GM23338 (cell line): ENCODE results near the gene GPT2. TPM values are rescaled to one million over a fixed set of nuclear protein-coding genes. Genes with fewer than 3 reads are reported as not detected.

Source experiments
- ATAC-seq: fragments of 200-7000 bp; cut with Tn5 transposase; 3 replicates; pipeline ENCODE4 v1.9.1; 2020
- DNase-seq: peaks from one replicate; pipeline ENCODE4 v3.0.0-alpha.2; 2015; ENCODE audit warnings: low spot score
- H2AFZ ChIP-seq: fragments of 200-600 bp; sonication (generic); 2 replicates; pipeline ENCODE4 v1.8.0; 2016; ENCODE audit warnings: antibody characterized with exemption, mild to moderate bottlenecking, moderate library complexity
- H3F3A ChIP-seq: fragments of 200-600 bp; sonication (generic); replicated peaks from 2 replicates; pipeline ENCODE4 v1.8.0; 2017; ENCODE audit warnings: antibody characterized with exemption, mixed run types, low read depth
- H3K27ac ChIP-seq: fragments of 200-600 bp; sonication (generic); 2 replicates; pipeline ENCODE4 v1.6.1; 2016; ENCODE audit warnings: low read depth
- H3K27me3 ChIP-seq: fragments of 200-600 bp; sonication (generic); 2 replicates; pipeline ENCODE4 v1.8.0; 2016; ENCODE audit warnings: mild to moderate bottlenecking, mixed run types, moderate library complexity; ENCODE audit not compliant: insufficient read depth
- H3K36me3 ChIP-seq: fragments of 200-600 bp; sonication (generic); 2 replicates; pipeline ENCODE4 v1.8.0; 2016; ENCODE audit warnings: mild to moderate bottlenecking; ENCODE audit not compliant: insufficient read depth
- H3K4me1 ChIP-seq: fragments of 200-600 bp; sonication (generic); 2 replicates; pipeline ENCODE4 v1.8.0; 2016; ENCODE audit warnings: mild to moderate bottlenecking, moderate library complexity; ENCODE audit not compliant: insufficient read depth
- H3K4me2 ChIP-seq: fragments of 200-600 bp; sonication (generic); 2 replicates; pipeline ENCODE4 v1.7.1; 2017; ENCODE audit warnings: mixed run types
- H3K4me3 ChIP-seq: fragments of 200-600 bp; sonication (generic); 2 replicates; pipeline ENCODE4 v1.6.1; 2016; ENCODE audit warnings: mixed run types
- H3K79me2 ChIP-seq: fragments of 200-600 bp; sonication (generic); replicated peaks from 2 replicates; pipeline ENCODE4 v1.8.0; 2017; ENCODE audit warnings: mild to moderate bottlenecking; ENCODE audit not compliant: insufficient read depth
- H3K9me2 ChIP-seq: fragments of 200-600 bp; sonication (generic); 2 replicates; pipeline ENCODE4 v1.8.0; 2017; ENCODE audit not compliant: insufficient read depth
- H4K20me1 ChIP-seq: fragments of 200-600 bp; sonication (generic); replicated peaks from 2 replicates; pipeline ENCODE4 v1.8.0; 2017; ENCODE audit warnings: mild to moderate bottlenecking; ENCODE audit not compliant: insufficient read depth
- H3K27ac Mint-ChIP-seq: 2 replicates; pipeline ENCODE4 v1.8.0; 2020; ENCODE audit warnings: inconsistent platforms, mild to moderate bottlenecking, moderate library complexity, mixed read lengths
- H3K27me3 Mint-ChIP-seq: 3 replicates; pipeline ENCODE4 v1.8.0; 2022; ENCODE audit warnings: low read depth, mild to moderate bottlenecking, moderate library complexity, mixed read lengths, inconsistent platforms; ENCODE audit not compliant: insufficient read depth, poor library complexity
- H3K36me3 Mint-ChIP-seq: 3 replicates; pipeline ENCODE4 v1.8.0; 2021; ENCODE audit warnings: low read depth, mild to moderate bottlenecking, inconsistent platforms, moderate library complexity, mixed read lengths
- H3K4me1 Mint-ChIP-seq: 3 replicates; pipeline ENCODE4 v1.8.0; 2020; ENCODE audit warnings: mild to moderate bottlenecking, inconsistent platforms, mixed read lengths
- H3K4me3 Mint-ChIP-seq: 3 replicates; pipeline ENCODE4 v1.8.0; 2021; ENCODE audit warnings: moderate library complexity, mild to moderate bottlenecking, inconsistent platforms, mixed read lengths
- H3K9me3 Mint-ChIP-seq: 3 replicates; pipeline ENCODE4 v1.8.0; 2020; ENCODE audit warnings: moderate library complexity, mild to moderate bottlenecking, inconsistent platforms, mixed read lengths
- CREB1 ChIP-seq: fragments of 250-450 bp; sonication (Bioruptor Pico); IDR thresholded peaks from 2 replicates; pipeline ENCODE4 v1.5.0; 2020; ENCODE audit warnings: low read depth, mild to moderate bottlenecking, moderate library complexity
- CTCF ChIP-seq, 2 experiments: fragments of 200-600 bp in 1 of 2; sonication (generic) in 1 of 2; conservative IDR thresholded peaks; 2 replicates each; pipeline versions ENCODE4 v1.5.1 to v1.6.1; 2016 to 2017; ENCODE audit warnings: antibody characterized with exemption in 2 of 2, low read depth in 2 of 2, mild to moderate bottlenecking in 2 of 2, moderate library complexity in 1 of 2
- ETS1 ChIP-seq: IDR thresholded peaks from 2 replicates; pipeline ENCODE4 v1.6.1; 2016; ENCODE audit warnings: antibody characterized with exemption
- EZH2 ChIP-seq: fragments of 200-600 bp; sonication (generic); IDR thresholded peaks from one replicate; pipeline ENCODE4 v1.8.0; 2017; ENCODE audit warnings: antibody characterized with exemption, mild to moderate bottlenecking, low read depth; ENCODE audit not compliant: unreplicated experiment
- JUNB ChIP-seq: IDR thresholded peaks from one replicate; pipeline ENCODE4 v1.6.1; 2016; ENCODE audit warnings: antibody characterized with exemption; ENCODE audit not compliant: unreplicated experiment
- NANOG ChIP-seq: IDR thresholded peaks from 2 replicates; pipeline ENCODE4 v1.6.1; 2016; ENCODE audit warnings: antibody characterized with exemption, borderline replicate concordance
- POLR2AphosphoS5 ChIP-seq: IDR thresholded peaks from 2 replicates; pipeline ENCODE4 v1.6.1; 2016; ENCODE audit warnings: antibody characterized with exemption, low read depth
- STAT1 ChIP-seq: IDR thresholded peaks from one replicate; pipeline ENCODE4 v1.6.1; 2016; ENCODE audit warnings: antibody characterized with exemption; ENCODE audit not compliant: unreplicated experiment
- ZNF114 ChIP-seq: fragments of 250-450 bp; sonication (Bioruptor Pico); IDR thresholded peaks from 2 replicates; pipeline ENCODE4 v1.5.0; 2020; ENCODE audit warnings: mild to moderate bottlenecking, moderate library complexity
- polyA plus RNA-seq: library from polyadenylated mRNA; unstranded; fragments of >200 nt; fragmentation: Nextera tagmentation; extraction: Ambion mirVana; gene quantifications from 2 replicates; pipeline ENCODE4 v1.2.1, GENCODE V29; 2016
- total RNA-seq: library from RNA; depleted of rRNA; stranded (reverse); fragments of >200 nt; shearing (Covaris generic); gene quantifications from 2 replicates; pipeline ENCODE4 v1.2.3, GENCODE V29; 2014

The GPT2 gene
- total and polyA plus RNA-seq, 2 experiments from 2014 or later = 48.5 to 81.0 TPM

- H3K36me3 Mint-ChIP-seq = peaks cover 38% of the 10 kb centered on the region
- Histone ChIP-seq H3K9me2 (no peaks in the 10 kb centered on the region), H3K27ac (peak within 1 kb of the TSS; percentile 92), H3K79me2 (peaks cover 47% of the 10 kb centered on the region), H2AFZ (no peak within 1 kb of the TSS), H4K20me1 (peaks cover 12% of the 10 kb centered on the region), H3K4me1 (peaks cover 19% of the 10 kb centered on the region; the same call in 1 of the 2 replicates), H3K27me3 (no peaks in the 10 kb centered on the region), H3K4me3 (peak within 1 kb of the TSS; percentile 64), H3F3A (0 out of 2 replicates have a peak, but pooled peaks cover 3% of the 10 kb centered on the region), H3K4me2 (peak within 1 kb of the TSS; percentile 91), H3K36me3 (peaks cover 21% of the 10 kb centered on the region)
- peak; percentile 91 for ATAC-seq
- DNase-seq = peak; percentile 92
- H3K9me3 Mint-ChIP-seq = no peaks in the 10 kb centered on the region
- H3K4me3 Mint-ChIP-seq = peak within 1 kb of the TSS; percentile 87
- H3K27ac Mint-ChIP-seq = peak within 1 kb of the TSS; percentile 97
- peaks cover 40% of the 10 kb centered on the region for H3K4me1 Mint-ChIP-seq
- TF ChIP-seq CREB1 (CRISPR knock-in tag) (peak; percentile 90), ZNF114 (no peak), ETS1 (peak; percentile 44), POLR2AphosphoS5 (peak; percentile 91)
- peaks cover 18% of the 10 kb centered on the region for H3K27me3 Mint-ChIP-seq
Measured at GRCh38 chr16:46973207-46973995, 89.2 kb downstream of the GPT2 start, which contains the start of gene DNAJA2. DNAJA2 (minus strand) TSS chr16:46973674; CDS start chr16:46973572, 102 bp downstream.

DNA sequence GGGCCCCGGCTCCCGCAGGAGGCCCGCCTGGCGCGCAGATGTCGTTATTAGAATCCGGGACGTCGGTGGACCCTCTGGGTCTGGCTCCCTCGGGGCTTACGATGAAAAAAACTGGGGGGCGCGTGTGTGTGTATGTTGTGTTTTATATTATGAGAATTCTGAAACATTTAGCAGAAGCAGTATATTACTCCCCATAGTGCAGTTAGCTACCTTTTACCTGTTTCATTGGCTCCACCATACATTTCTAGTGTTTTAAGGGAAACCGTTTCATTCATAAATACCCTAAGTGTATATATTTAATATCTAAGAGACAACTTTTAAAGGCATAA lies 89.8 kb downstream of the GPT2 start:
- Mint-ChIP-seq H3K9me3 (no peaks in the 10 kb centered on the region), H3K27ac (peak overlapping the region; percentile 97), H3K4me1 (peaks cover 40% of the 10 kb centered on the region), H3K4me3 (peak overlapping the region; percentile 87), H3K36me3 (peaks cover 32% of the 10 kb centered on the region), H3K27me3 (peaks cover 16% of the 10 kb centered on the region)
- Histone ChIP-seq H4K20me1 (peaks cover 7% of the 10 kb centered on the region), H3K4me3 (peak overlapping the region; percentile 64), H3K36me3 (peaks cover 15% of the 10 kb centered on the region), H3K4me2 (peak overlapping the region; percentile 91), H2AFZ (no peak overlapping the region), H3K27ac (peak overlapping the region; percentile 92), H3K27me3 (no peaks in the 10 kb centered on the region), H3K4me1 (peaks cover 19% of the 10 kb centered on the region; the same call in 1 of the 2 replicates), H3F3A (0 out of 2 replicates have a peak, but pooled peaks cover 3% of the 10 kb centered on the region), H3K79me2 (peaks cover 41% of the 10 kb centered on the region), H3K9me2 (no peaks in the 10 kb centered on the region)
- TF ChIP-seq CTCF (conservative IDR thresholded peaks at IDR 0.05; ENCODE audit: low read depth in 2 of 2) = no peak
- TF ChIP-seq JUNB = no peak
- TF ChIP-seq EZH2 = no peak
- TF ChIP-seq CREB1 (CRISPR knock-in tag) = no peak
- TF ChIP-seq ZNF114 = no peak
- no peak for TF ChIP-seq NANOG
- no peak for TF ChIP-seq STAT1
- no peak for TF ChIP-seq ETS1
- ATAC-seq = no peak
- DNase-seq = no peak
